Mesenchymal stem cell (in vitro differentiated cells and primary cell): Measurements from ENCODE around the gene AP4M1.

ENCODE experiments used
- DNase-seq: peaks from one replicate; pipeline ENCODE4 v3.0.0-alpha.2; 2013
- H2AFZ ChIP-seq: one replicate; pipeline ENCODE4 v1.6.1; 2013; ENCODE audit warnings: low read depth, mild to moderate bottlenecking, control low read depth, inconsistent platforms, low read length, moderate library complexity
- H2AK5ac ChIP-seq: 2 replicates; pipeline ENCODE4 v1.6.1; 2013; ENCODE audit warnings: low read length, moderate library complexity, mild to moderate bottlenecking, inconsistent platforms; ENCODE audit not compliant: severe bottlenecking
- H2BK120ac ChIP-seq: one replicate; pipeline ENCODE4 v1.6.1; 2013; ENCODE audit warnings: low read depth, mild to moderate bottlenecking, inconsistent platforms, low read length, moderate library complexity
- H2BK12ac ChIP-seq, 2 experiments: one replicate each; pipeline ENCODE4 v1.6.1; 2013; ENCODE audit warnings: inconsistent platforms in 2 of 2, low read length in 2 of 2, mild to moderate bottlenecking in 2 of 2, moderate library complexity in 2 of 2, control low read depth in 1 of 2
- H2BK15ac ChIP-seq: one replicate; pipeline ENCODE4 v1.6.1; 2013; ENCODE audit warnings: mild to moderate bottlenecking, low read depth, inconsistent platforms; ENCODE audit not compliant: poor library complexity, severe bottlenecking
- H2BK5ac ChIP-seq: 2 replicates; pipeline ENCODE4 v1.6.1; 2013; ENCODE audit warnings: low read depth, mild to moderate bottlenecking, low read length, control low read depth, inconsistent platforms; ENCODE audit not compliant: poor library complexity, severe bottlenecking
- H3K14ac ChIP-seq, 2 experiments: one replicate each; pipeline ENCODE4 v1.6.1; 2013; ENCODE audit warnings: inconsistent platforms in 2 of 2, low read length in 2 of 2, control low read depth in 1 of 2, mild to moderate bottlenecking in 1 of 2, moderate library complexity in 1 of 2
- H3K18ac ChIP-seq, 2 experiments: one replicate each; pipeline ENCODE4 v1.6.1; 2013; ENCODE audit warnings: inconsistent platforms in 2 of 2, low read length in 2 of 2, control low read depth in 1 of 2, low read depth in 1 of 2, mild to moderate bottlenecking in 1 of 2
- H3K23ac ChIP-seq, 2 experiments: one replicate each; pipeline ENCODE4 v1.6.1; 2013; ENCODE audit warnings: inconsistent platforms in 2 of 2, low read length in 2 of 2, mild to moderate bottlenecking in 2 of 2, moderate library complexity in 2 of 2, control low read depth in 1 of 2
- H3K27ac ChIP-seq: 2 replicates; pipeline ENCODE4 v1.5.1; 2013; ENCODE audit warnings: mild to moderate bottlenecking, moderate library complexity, low read length, control low read depth, inconsistent platforms; ENCODE audit not compliant: poor library complexity, severe bottlenecking
- H3K27me3 ChIP-seq, 2 experiments: 2 replicates each; pipeline versions ENCODE4 v1.6.1 to v1.7.0; 2013; ENCODE audit warnings: low read length in 2 of 2, mild to moderate bottlenecking in 2 of 2, moderate library complexity in 2 of 2, control low read depth in 1 of 2, inconsistent platforms in 1 of 2; ENCODE audit not compliant: control insufficient read depth in 1 of 2, insufficient read depth in 1 of 2
- H3K36me3 ChIP-seq, 2 experiments: 2 replicates each; pipeline versions ENCODE4 v1.6.1 to v1.7.0; 2013; ENCODE audit warnings: low read length in 2 of 2, control low read depth in 1 of 2, inconsistent platforms in 1 of 2, low read depth in 1 of 2, mild to moderate bottlenecking in 1 of 2; ENCODE audit not compliant: insufficient read depth in 2 of 2, control insufficient read depth in 1 of 2
- H3K4ac ChIP-seq, 2 experiments: one replicate each; pipeline ENCODE4 v1.6.1; 2013; ENCODE audit warnings: inconsistent platforms in 2 of 2, low read length in 2 of 2, mild to moderate bottlenecking in 2 of 2, moderate library complexity in 2 of 2, control low read depth in 1 of 2, low read depth in 1 of 2
- H3K4me1 ChIP-seq: 2 replicates; pipeline ENCODE4 v1.6.1; 2013; ENCODE audit warnings: low read depth, low read length, control low read depth; ENCODE audit not compliant: control insufficient read depth, insufficient read depth
- H3K4me2 ChIP-seq: 2 replicates; pipeline ENCODE4 v1.6.1; 2013; ENCODE audit warnings: low read length, mild to moderate bottlenecking, inconsistent platforms; ENCODE audit not compliant: poor library complexity, severe bottlenecking
- H3K4me3 ChIP-seq, 2 experiments: 2 replicates each; pipeline versions ENCODE4 v1.5.1 to v1.7.0; 2013; ENCODE audit warnings: low read length in 2 of 2, mild to moderate bottlenecking in 2 of 2, control low read depth in 1 of 2, low read depth in 1 of 2; ENCODE audit not compliant: insufficient read depth in 1 of 2
- H3K79me1 ChIP-seq: replicated peaks from 2 replicates; pipeline ENCODE4 v1.6.1; 2013; ENCODE audit warnings: mild to moderate bottlenecking, control low read depth, low read length, inconsistent platforms; ENCODE audit not compliant: poor library complexity, severe bottlenecking
- H3K9ac ChIP-seq: 2 replicates; pipeline ENCODE4 v1.7.0; 2013; ENCODE audit warnings: mild to moderate bottlenecking, low read length, moderate library complexity
- H3K9me3 ChIP-seq: 2 replicates; pipeline ENCODE4 v1.7.0; 2013; ENCODE audit warnings: mild to moderate bottlenecking, low read length; ENCODE audit not compliant: control insufficient read depth
- H4K8ac ChIP-seq: one replicate; pipeline ENCODE4 v1.6.1; 2013; ENCODE audit warnings: inconsistent platforms, mild to moderate bottlenecking, low read length, moderate library complexity
- H4K91ac ChIP-seq: one replicate; pipeline ENCODE4 v1.6.1; 2013; ENCODE audit warnings: mild to moderate bottlenecking, low read length, inconsistent platforms
- WGBS: methylation state at CpG from one replicate; pipeline ENCODE4 v1.1.7; 2013; ENCODE audit warnings: mixed read lengths; 5-methylcytosine and 5-hydroxymethylcytosine counted together

The AP4M1 gene

GRCh38 chr7:100124301-100125230 is 23.1 kb downstream of the AP4M1 start:
- Histone ChIP-seq H2BK15ac (no peak overlapping the region), H3K4me1 (peaks cover 22% of the 10 kb centered on the region), H3K9ac (no peak overlapping the region), H3K27me3 (no peaks in the 10 kb centered on the region), H2BK12ac (no peak overlapping the region), H3K18ac (no peak overlapping the region), H2AK5ac (no peak overlapping the region), H3K4ac (no peak overlapping the region), H4K91ac (no peak overlapping the region), H3K4me2 (no peak overlapping the region), H3K79me1 (peaks cover 26% of the 10 kb centered on the region), H3K27ac (no peak overlapping the region), H4K8ac (no peak overlapping the region), H3K36me3 (peaks cover 20 to 29% of the 10 kb centered on the region in 2 experiments), H3K4me3 (no peak overlapping the region), H3K9me3 (no peaks in the 10 kb centered on the region), H3K23ac (no peak overlapping the region), H2BK5ac (no peak overlapping the region), H2AFZ (no peak overlapping the region), H2BK120ac (no peak overlapping the region), H3K14ac (no peak overlapping the region)
- WGBS = 94% methylated on average over 3 of the region's 4 CpGs
- DNase-seq = no peak

GRCh38 chr7:100126239-100126930 is 24.9 kb downstream of the AP4M1 start:
- Histone ChIP-seq H2BK15ac (no peak overlapping the region), H2BK120ac (peak overlapping the region; percentile 11), H3K9ac (peak overlapping the region; percentile 98), H3K27me3 (no peaks in the 10 kb centered on the region), H2BK12ac (peak overlapping the region; percentile 2 to 28), H3K4me3 (peak overlapping the region; percentile 92 to 93), H4K8ac (peak overlapping the region; percentile 58), H3K14ac (peak overlapping the region in 1 of 2 experiments; percentile 16), H3K4ac (peak overlapping the region; percentile 60 to 66), H3K23ac (peak overlapping the region; percentile 35 to 81), H3K4me2 (peak overlapping the region; percentile 69), H2AFZ (no peak overlapping the region), H3K79me1 (peaks cover 23% of the 10 kb centered on the region), H3K9me3 (no peaks in the 10 kb centered on the region), H3K36me3 (peaks cover 20 to 29% of the 10 kb centered on the region in 2 experiments), H2BK5ac (peak overlapping the region; percentile 89), H4K91ac (peak overlapping the region; percentile 71), H3K27ac (peak overlapping the region; percentile 98), H3K18ac (peak overlapping the region; percentile 59 to 71), H2AK5ac (no peak overlapping the region), H3K4me1 (peaks cover 17% of the 10 kb centered on the region)
- DNase-seq = no peak
- WGBS = 28% methylated on average over 29 of the region's 29 CpGs

- Histone ChIP-seq H3K36me3 (peaks cover 16 to 26% of the 10 kb centered on the region in 2 experiments), H3K4ac (peak within 1 kb of the TSS; percentile 97 to 99), H2BK12ac (peak within 1 kb of the TSS; percentile 80 to 84), H4K91ac (peak within 1 kb of the TSS; percentile 96), H2BK15ac (peak within 1 kb of the TSS; percentile 95), H3K18ac (peak within 1 kb of the TSS; percentile 97 to 99), H3K4me2 (peak within 1 kb of the TSS; percentile 86), H2BK120ac (peak within 1 kb of the TSS; percentile 97), H2AFZ (peak within 1 kb of the TSS; percentile 79), H3K27ac (peak within 1 kb of the TSS; percentile 98), H2BK5ac (peak within 1 kb of the TSS; percentile 89), H3K14ac (peak within 1 kb of the TSS in 1 of 2 experiments; percentile 100), H3K4me1 (peaks cover 17% of the 10 kb centered on the region), H3K9me3 (no peaks in the 10 kb centered on the region), H3K9ac (peak within 1 kb of the TSS; percentile 98), H3K79me1 (peaks cover 20% of the 10 kb centered on the region), H3K4me3 (peak within 1 kb of the TSS; percentile 92 to 93), H3K23ac (peak within 1 kb of the TSS; percentile 81 to 97), H4K8ac (peak within 1 kb of the TSS; percentile 99), H3K27me3 (no peaks in the 10 kb centered on the region), H2AK5ac (no peak within 1 kb of the TSS)
- peak; percentile 95 for DNase-seq
- WGBS = under 1% methylated on average over 74 of the region's 85 CpGs
These were observed 25.8 kb downstream of the AP4M1 start, which contains the start of gene MBLAC1 for GRCh38 chr7:100126931-100127865. MBLAC1 (plus strand) TSS chr7:100126967; CDS start chr7:100127396, 429 bp downstream.
